Measurements from ENCODE around the gene KIF21A.
A peak's percentile ranks its signal among the peaks of the same experiment; 100 is the strongest.

KIF21A gene

GRCh38 chr12:39386335-39386734 lies 56.6 kb downstream of the KIF21A start:
- DNase-seq (ENCODE audit: low spot score), result no peak

GRCh38 chr12:39383114-39383513 lies 59.8 kb downstream of the KIF21A start:
- DNase-seq (ENCODE audit: low spot score), result no peak

GRCh38 chr12:39380090-39380489 lies 62.8 kb downstream of the KIF21A start:
- DNase-seq (ENCODE audit: low spot score), result no peak

- DNase-seq (ENCODE audit: low spot score), result no peak
Observed at GRCh38 chr12:39378341-39378740, 64.6 kb downstream of the KIF21A start.

GRCh38 chr12:39375206-39375808 lies 67.6 kb downstream of the KIF21A start:
- peak; percentile 5 for DNase-seq (ENCODE audit: low spot score)

GRCh38 chr12:39372929-39373328 lies 70.0 kb downstream of the KIF21A start:
- peak; percentile 62 for DNase-seq (ENCODE audit: low spot score)

- DNase-seq (ENCODE audit: low spot score), result peak; percentile 5
Observed at GRCh38 chr12:39372204-39372925, 70.6 kb downstream of the KIF21A start.

- DNase-seq (ENCODE audit: low spot score), result no peak
Observed at GRCh38 chr12:39369756-39370155, 73.2 kb downstream of the KIF21A start.

GRCh38 chr12:39368891-39369290 lies 74.0 kb downstream of the KIF21A start:
- no peak for DNase-seq (ENCODE audit: low spot score)

- DNase-seq (ENCODE audit: low spot score), result no peak
Observed at GRCh38 chr12:39368096-39368495, 74.8 kb downstream of the KIF21A start.

GRCh38 chr12:39367494-39367893 lies 75.4 kb downstream of the KIF21A start:
- DNase-seq (ENCODE audit: low spot score), result no peak

- DNase-seq (ENCODE audit: low spot score), result no peak
Observed at GRCh38 chr12:39365364-39366001, 77.4 kb downstream of the KIF21A start.

GRCh38 chr12:39364196-39364595 lies 78.7 kb downstream of the KIF21A start:
- no peak for DNase-seq (ENCODE audit: low spot score)

- no peak for DNase-seq (ENCODE audit: low spot score)
Observed at GRCh38 chr12:39359645-39360044, 83.3 kb downstream of the KIF21A start.

- DNase-seq (ENCODE audit: low spot score), result no peak
Observed at GRCh38 chr12:39357041-39357440, 85.9 kb downstream of the KIF21A start.

GRCh38 chr12:39355841-39356240 lies 87.1 kb downstream of the KIF21A start:
- DNase-seq (ENCODE audit: low spot score), result no peak

GRCh38 chr12:39354955-39355354 lies 88.0 kb downstream of the KIF21A start:
- peak; percentile 5 for DNase-seq (ENCODE audit: low spot score)

GRCh38 chr12:39352471-39353017 lies 90.4 kb downstream of the KIF21A start:
- DNase-seq (ENCODE audit: low spot score), result no peak

- DNase-seq (ENCODE audit: low spot score), result no peak
Observed at GRCh38 chr12:39351153-39351552, 91.8 kb downstream of the KIF21A start.

- no peak for DNase-seq (ENCODE audit: low spot score)
Observed at GRCh38 chr12:39348941-39349626, 93.8 kb downstream of the KIF21A start.

GRCh38 chr12:39348523-39348922 lies 94.4 kb downstream of the KIF21A start:
- no peak for DNase-seq (ENCODE audit: low spot score)

GRCh38 chr12:39344926-39345325 lies 98.0 kb downstream of the KIF21A start:
- DNase-seq (ENCODE audit: low spot score), result no peak
